SK-N-DZ (cell line): Measurements from ENCODE around the gene LRRC18.

ENCODE experiments used
- DNase-seq: peaks from one replicate; pipeline ENCODE4 v3.0.0-alpha.2; 2015; ENCODE audit warnings: low spot score

Gene LRRC18

DNA sequence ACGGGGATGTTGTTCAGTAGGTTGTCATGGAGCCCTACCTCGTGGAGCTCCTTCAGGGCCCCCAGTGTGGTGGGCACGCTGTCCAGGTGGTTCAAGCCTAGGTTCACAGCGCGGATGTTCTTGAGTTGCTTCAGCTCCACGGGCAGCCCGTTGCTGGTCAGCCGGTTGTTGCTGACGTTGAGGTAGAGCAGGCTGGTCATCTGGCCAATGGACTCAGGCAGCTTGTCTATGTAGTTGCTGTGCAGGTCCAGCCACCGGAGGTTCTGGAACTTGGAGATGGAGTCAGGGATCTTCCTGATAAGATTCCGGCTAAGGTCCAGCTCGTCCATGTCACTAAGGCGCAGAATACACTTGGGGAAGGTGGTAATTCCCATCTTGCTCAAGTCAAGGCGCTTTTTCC, 26.0 kb downstream of the LRRC18 start:
- DNase-seq, result no peak

DNA sequence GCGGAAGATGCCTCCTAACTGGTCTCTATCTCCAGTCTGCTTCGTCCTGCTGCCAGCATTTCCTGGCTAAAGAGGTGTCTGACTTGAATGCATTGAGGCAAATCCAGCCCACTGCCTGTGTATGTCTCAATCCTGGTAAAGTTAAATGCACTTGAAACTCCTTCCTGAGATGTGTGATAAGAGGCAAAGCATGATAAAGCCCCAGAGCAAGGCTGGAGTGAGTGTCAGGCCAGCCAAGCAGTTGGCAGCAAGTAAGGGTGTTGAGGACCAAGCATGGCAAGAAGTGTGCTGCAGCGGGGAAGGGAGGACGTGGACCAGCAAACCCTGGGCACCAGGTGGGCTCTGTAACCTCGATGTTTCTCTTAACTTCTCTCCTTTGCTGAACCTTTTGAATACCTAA, 29.1 kb downstream of the LRRC18 start:
- no peak for DNase-seq

DNA sequence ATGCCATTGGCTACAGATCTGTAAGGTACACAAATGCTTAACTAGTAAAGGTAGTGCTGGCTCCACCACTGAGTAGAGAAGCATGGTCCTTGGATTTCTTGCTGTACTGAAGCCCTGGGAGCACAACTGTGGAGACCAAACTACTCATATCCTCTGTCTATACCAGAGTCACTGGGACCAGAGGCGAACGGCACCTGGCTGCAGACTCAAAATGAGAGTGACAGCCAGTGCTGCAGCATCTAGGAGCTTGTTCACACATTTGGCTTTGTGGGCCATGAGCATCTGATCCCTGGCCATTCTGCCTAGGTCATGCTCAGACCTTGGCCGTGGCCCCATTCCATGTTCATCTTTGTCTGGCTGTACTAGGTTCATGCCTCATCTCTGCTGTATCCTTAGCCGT, 31.9 kb downstream of the LRRC18 start:
- no peak for DNase-seq

DNA sequence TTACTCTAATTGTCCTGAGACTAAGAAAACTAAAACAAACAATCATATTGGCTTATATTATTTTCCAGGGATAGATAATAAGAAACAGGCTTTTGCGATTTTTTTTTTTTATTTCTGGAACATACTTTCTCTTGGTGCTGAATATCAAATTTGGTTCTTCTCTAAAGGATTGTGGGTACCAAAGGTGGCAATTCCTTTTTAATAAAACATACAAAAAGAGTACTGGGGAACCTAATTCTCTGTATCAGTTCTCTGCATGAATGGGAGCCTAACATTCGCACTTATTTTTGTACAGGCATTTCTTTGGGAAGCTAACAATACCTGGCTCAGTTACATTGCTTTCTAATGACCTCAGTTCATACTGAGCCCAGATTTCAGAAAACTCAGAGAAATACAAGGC, 32.8 kb downstream of the LRRC18 start:
- no peak for DNase-seq

DNA sequence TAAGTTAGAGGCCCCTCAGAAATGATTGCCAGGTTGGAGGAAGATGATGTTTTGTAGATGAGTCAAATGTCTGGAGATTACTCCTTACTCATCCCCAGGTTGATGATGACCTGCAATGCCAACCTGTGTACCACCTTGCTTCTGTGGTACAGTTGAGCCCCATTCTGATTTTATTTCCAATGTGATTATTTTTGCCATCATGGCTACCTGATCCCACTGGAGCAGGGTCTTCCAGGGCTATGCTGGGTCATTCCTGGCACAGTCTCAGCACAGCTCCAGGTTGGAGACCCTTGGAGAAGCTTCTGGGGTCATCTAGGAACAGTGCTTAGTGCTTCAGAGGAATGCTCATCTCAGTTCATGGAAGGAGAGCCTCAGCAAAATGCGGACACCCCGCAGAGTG, 34.3 kb downstream of the LRRC18 start:
- DNase-seq, result no peak

DNA sequence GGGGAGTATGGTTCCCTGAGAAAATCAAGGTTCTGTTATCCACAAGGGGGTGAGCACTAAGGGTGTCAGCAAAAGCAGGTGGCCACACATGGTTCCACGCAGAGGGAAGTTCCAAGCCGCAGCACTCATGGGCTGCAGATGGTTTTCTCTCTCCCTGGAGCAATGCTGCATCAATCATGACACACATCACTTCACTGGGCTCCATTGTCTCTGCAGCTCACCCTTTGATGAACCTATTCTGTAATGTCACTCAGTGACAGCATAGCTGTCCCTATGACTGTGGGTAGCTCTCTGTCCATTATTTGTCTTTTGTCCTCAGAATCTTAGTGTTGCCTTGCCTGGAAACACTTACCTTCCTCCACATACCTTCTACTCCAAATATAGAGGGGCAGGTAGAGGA, 34.8 kb downstream of the LRRC18 start:
- DNase-seq, result no peak

DNA sequence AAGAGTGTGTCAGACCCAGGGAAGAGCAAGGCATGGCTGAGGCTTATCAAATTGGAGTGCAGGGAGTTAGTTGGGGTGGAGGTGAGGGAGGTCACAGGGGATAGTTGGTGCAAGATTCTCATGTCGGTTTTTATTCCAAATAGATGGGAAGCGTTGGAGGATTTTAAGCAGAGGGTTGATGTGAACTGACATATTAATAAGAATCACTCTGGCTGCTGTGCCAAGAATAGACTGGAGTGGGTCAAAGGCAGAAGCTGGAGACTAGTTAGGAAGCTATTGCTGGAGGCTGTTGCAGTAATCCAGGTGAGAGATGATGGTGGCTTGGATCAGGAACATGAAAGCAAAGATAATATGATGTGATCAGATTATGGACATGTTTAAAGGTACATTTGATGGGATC, 36.5 kb downstream of the LRRC18 start:
- no peak for DNase-seq

DNA sequence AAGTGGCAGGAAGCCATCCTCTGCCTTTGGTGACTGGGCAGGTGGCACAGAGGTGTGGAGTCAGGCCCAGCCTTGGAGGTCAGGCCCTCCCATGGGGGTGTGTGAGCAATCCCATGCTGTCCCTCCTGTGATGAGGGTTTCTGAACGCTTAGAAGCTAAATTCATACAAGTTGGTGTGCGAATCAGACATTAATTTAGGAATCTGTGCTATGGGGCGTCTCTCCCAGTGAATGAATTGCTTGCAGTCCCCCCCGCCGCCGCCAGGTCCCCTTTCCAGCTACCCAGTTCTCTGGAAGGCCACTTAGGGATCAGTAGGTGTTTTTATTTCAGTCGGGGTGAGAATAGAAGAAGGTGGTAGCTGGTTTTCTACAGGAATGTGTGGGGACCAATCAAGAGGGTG, 37.5 kb downstream of the LRRC18 start:
- no peak for DNase-seq

DNA sequence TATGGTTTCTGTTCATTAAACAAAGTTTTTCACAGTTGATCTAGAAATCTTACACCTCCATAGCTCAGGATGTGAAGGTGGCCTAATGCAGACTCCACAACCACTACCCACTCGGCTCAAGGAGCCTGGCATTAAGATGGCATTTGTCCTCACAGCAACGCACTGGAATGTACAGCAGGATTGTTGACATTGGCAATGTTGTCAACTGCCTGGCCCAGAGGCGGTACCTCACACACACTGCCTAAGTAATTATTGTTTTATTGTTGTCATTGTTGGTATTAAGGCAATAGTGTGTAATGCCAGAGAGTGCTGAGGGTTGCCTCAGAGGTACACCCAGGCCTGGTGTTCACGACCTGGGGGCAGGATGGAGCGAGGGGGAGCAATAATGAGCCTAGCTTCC, 38.3 kb downstream of the LRRC18 start:
- no peak for DNase-seq

DNA sequence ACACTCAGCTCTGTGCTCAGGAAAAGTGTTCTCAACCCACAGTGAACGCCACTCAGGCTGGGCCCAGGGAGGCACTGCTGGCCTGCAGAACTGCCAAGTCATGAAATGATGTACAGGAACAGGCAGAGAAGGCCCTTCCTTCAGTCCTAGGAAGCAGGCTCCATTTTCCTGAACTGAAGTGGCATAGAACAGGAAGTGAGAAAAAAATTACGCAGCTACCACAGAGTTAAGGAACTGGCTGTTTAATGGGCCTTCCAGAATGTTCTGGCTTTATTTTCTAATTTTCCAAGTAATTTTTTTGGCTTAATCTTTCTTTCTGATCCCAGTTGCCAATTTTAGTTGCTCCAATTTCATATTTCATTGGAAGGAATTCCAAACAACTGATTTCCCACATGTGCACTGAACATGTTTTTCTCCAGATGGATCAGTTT, 39.3 kb downstream of the LRRC18 start:
- no peak for DNase-seq

DNA sequence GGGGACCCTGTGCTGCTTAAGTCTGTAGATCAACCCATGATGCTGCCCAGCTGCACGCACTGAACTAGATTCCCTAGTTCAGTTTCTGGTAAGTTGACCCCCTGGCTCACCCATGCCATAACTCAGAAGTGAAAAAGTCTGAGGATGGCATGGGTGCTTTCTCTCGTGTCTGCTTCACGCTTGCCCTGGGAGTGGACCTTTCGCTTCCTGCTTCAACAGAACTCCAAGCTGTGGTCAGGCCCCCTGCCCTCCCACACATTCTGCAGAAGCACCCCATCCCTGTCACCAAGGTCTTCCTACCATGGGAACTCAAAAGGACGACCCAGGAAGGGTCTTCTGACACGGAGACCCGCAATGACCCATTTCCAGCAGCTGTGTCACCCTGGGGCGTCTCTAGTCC, 39.9 kb downstream of the LRRC18 start:
- no peak for DNase-seq

DNA sequence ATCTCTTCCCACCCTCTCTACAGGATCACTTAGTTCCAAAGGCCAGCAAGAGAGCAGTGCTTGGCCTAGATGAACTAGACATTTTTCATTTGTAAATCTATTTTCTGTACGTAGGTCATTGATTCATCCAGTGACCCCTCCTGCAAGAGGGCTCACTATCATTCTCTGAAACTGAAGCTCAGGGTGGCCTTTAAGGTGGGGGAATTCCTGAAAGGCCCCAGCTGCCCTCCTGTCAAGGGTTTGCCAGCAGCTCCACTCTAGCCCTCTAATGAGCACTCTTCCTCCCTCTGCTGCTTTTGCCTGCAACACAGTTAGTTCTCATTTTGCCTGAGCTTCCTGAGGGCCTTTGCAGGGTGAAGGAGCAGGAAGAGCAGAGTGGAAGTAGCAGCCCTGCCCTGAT, 41.2 kb downstream of the LRRC18 start:
- DNase-seq, result no peak

DNA sequence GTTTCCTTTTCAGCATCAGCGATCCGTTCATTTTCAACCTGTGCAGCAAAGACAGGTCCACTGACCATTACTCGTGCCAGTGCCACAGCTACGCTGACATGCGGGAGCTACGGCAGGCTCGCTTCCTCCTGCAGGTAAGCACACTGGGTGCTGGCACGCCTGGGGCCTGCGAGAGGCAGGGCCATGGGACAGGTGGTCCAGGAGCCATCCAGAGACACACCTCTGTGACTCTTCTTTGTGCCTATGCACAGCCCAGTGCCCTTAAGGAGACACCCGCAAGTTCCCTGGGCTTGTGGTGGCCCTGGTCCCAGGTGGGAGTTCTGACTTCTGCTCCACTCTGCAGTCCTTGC, 42.2 kb downstream of the LRRC18 start:
- DNase-seq, result no peak

DNA sequence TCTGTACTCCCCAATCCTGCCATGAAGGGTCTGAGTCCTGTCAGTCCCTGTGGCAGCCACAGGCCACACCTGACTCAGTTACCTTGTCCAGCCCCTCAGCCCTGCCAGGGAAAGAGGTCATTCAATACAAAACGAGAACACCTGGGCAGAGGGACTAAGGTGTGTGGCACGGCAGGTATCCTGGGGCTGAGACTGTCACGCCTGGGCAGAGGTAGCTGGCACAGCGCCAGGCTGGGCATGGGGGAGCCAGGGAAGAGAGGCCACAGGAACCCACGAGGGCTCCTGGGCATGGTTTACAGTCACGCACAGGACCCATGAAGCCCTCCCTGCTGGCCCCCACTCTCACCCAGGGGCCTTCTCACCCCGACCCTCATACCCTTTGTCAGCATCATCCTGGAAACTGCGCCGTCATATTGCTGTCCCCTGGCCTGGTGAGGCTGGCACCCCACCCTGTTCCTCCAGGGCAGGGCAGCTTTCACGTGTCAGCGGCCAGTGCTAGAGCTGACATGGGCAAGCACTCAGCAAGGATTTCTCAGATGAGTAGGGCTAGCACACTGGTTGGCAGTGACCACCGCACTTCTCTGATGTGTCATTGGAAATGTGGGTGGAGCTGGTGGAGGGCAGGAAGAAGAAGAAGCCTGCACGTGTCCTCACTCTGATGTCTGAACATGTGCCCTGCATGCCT, 42.7 kb downstream of the LRRC18 start:
- DNase-seq, result no peak

DNA sequence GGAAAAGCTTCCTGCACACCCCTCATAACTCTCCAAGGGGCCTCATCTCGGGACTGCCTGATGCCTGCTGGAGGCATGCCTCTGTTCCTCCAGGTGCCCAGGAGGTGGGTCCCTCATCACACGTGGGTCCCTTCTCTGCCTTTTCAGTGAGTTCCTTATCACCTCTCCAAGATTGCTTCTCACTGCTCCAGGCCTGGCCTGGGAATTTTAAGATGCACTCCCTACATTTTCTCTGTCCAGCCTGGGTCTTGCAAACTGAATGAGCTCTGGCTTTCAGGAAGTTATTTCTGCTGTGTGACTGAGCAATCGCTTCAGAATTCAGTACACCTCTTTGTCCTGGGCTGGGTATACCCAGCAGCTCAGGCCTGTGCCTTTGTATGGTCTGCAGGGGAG, 43.8 kb downstream of the LRRC18 start:
- no peak for DNase-seq

DNA sequence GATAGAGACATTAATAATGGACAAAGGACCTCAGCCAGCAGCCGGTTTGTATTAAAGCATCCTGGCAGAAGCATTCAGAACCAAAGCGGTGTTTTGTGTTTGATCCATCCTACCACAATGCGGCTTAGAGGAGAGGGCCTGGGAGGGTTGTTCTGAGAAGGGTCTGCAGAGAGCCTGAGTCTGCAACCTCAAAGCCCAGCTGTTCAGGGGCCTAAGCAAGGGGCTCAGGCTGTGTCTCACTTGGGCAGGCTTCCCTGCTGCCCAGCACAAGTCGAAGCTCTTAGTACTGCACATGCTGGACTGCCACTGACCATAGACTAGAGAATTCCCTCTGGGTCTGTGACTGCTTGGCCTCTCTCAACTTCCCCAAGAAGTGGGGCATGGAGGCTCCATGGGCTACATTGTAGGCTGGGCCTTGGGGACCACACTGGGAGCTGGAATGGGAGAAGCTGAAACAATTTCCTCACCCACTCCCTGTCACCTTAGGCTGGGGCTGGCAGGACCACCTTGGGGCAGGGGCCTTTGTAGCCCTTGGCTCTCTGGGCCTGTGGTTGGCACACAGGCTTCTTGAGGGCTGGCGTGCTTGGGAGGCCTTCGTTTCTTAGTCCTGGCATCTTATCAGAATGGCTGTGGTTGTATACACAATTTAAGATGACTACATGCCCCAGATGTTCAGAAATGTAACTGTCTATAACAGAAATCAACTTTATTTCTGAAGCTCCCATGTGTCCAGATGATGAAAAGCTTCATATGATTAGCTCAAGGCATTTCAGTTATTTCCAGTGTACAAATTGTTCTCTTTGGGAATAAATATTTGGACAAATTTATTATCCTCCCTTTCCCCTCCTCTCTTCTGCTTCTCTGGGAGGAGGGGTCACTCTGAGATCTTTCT, 44.5 kb downstream of the LRRC18 start:
- DNase-seq, result no peak

DNA sequence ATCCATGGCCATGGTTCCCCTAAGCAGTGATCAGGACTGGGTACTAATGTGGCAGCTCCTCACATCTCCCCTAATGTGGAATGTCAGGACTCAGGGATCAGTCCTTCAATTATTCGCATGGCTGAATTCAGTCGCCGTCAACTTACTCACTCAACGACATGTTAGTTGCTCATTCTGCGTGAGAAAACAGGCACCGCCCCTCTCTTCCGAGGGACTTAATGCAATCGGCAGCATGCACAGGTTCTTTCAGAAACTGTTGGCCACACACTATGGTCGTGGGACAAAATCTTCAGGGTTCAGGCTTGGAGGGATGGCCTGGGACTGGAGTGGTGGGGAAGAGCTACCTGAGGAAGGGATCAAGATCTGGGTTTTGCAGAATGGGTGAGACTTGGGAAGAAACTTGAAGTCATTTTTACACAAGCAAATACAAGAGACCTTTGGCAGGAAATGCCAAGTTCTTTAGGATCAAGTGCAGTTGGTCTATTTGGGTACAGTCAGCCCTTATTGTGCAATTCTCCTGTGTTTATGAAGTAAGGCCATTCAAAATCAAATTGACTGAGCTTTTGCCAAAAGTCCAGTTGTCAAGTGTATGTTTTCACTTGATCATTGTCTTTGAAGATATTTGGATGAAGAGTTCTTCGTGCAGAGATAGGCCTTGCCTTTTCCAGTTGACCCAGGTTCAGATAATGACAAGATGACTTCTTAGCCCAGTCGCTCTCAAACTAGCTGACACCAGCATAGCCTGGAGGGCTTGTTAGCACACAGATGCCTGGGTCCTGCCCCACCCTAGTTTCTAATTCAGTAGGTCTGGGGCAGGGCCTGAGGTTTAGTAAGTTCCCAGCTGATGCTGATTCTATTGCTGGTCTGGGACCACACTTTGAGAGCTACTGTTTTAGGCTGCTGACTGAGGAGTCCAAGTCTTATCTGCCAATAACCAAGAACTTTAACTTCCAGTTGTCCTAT, 48.5 kb downstream of the LRRC18 start:
- DNase-seq, result no peak

DNA sequence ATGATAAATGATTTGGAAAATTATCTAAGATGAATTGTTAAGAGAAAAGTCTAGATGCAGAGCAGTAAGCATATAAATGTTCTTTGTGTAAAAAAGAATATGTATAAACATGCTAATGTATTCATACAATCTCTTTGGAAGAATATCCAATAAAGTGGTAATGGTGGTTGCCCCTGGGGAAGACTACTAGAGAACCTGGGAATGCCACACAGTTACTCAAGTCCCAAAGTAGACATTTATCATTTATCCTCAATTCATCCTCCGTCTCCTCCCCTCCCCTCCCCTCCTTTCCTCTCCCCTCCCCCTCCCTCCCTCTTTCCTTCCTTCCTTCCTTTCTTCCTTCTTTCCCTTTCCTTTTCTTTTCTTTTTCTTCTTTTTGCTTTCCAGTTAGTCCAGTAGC, 51.7 kb downstream of the LRRC18 start:
- no peak for DNase-seq

DNA sequence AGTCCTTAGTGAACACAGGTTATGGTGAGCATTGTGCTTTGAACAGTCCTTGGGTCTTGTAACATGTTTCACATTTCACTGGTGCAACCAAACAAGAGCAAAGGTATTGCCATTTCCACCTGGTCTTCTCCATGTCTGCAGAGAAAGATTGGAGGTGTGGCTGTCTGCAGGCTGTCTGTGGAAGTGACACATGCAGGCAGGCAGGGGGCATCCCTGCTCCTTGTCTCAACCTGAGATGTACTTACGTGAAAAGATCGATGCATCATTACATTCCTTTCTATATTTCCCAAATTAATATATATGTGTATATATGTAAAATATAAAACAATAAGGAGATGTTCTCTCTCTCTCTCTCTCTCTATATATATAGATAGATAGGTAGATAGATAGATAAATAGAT, 54.3 kb downstream of the LRRC18 start:
- DNase-seq, result peak; percentile 75

DNA sequence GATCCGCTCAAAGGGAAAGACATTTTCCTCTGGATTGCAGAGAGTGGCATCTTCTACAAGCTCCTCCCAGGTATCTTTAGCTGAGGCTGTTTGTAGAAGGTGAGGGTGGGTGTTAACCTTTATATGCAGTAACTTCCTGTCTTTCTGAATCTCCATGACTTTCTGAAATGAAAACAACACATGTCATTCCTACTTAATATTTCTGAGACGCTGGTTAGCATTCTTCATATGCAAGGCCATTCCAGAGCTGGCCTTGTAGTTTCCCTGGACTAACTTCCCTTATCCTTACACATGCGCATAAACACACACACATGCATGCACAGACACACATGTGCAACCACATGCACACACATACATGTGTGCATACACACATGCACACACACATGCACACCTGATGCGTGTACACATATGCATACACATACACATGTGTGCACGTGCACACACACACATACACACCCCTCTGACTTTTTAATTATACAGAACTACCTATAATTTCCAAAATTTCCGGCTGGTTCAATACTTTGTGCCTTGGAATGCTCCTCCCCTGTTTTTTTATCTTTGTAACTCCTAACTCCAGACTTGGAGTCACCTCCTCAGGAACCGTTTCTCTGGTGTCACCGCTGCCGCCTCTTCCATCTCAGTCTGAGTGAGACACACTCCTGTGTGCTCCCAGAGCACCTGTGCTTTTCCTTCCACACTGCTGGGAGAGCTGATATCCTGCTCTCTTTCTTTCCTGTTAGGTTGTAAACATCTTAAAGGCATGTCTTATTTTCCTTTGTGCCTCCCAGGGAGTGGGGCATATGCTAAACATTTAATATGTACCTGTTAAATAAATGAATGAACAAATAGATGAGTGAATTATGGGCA, 55.2 kb downstream of the LRRC18 start:
- no peak for DNase-seq

DNA sequence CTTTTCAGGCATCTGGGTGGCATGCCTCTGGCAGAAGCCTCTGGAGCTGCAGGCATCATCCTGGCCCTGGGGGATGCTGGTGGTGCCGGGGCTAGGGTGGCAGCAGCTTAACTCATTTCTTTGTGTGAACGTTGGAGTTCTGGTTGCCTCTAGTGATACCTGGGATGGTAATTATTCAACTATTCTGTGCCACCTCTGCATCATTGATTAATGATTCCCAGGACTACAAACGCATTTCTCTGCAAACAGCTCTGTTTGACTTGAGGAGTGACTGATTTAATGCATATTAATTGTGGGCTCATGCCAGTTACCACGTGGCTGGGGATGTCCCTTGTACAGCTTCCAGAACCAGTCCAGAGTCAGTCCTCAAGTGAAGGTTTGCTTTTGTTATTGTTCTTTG, 55.9 kb downstream of the LRRC18 start:
- no peak for DNase-seq
